ENCODE results near the gene EEF2K.
A peak's percentile ranks its signal among the peaks of the same experiment; 100 is the strongest.

EEF2K gene

DNA sequence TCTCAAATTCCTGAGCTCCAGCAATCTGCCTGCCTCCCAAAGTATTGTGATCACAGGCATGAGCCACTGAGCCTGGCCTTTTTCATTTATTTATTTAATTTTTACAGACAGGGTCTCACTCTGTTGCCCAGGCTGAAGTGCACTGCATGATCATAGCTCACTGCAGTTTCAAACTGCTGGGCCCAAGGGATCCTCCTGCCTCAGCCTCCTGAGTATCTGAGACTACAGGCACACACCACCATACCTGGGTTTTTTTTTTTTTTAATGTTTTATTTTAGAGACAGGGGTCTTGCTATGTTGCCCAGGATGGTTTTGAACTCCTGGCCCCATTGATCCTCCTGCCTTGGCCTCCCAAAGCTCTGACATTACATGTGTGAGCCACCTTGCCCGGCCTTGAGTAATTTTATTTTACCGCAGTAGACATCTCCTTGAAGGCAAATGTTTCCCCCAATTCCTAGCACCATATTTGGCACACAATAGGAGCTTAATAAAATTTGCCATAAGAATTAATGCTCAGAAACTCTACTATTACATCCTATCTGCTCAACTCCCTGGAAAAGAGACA, 1.9 kb upstream of the EEF2K start:
- no peak for DNase-seq (ENCODE audit: low read depth)
- H3K4me3 ChIP-seq (ENCODE audit: low read length), result no peak overlapping the region
- TF ChIP-seq, protein P1, sequence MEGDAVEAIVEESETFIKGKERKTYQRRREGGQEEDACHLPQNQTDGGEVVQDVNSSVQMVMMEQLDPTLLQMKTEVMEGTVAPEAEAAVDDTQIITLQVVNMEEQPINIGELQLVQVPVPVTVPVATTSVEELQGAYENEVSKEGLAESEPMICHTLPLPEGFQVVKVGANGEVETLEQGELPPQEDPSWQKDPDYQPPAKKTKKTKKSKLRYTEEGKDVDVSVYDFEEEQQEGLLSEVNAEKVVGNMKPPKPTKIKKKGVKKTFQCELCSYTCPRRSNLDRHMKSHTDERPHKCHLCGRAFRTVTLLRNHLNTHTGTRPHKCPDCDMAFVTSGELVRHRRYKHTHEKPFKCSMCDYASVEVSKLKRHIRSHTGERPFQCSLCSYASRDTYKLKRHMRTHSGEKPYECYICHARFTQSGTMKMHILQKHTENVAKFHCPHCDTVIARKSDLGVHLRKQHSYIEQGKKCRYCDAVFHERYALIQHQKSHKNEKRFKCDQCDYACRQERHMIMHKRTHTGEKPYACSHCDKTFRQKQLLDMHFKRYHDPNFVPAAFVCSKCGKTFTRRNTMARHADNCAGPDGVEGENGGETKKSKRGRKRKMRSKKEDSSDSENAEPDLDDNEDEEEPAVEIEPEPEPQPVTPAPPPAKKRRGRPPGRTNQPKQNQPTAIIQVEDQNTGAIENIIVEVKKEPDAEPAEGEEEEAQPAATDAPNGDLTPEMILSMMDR (conservative IDR thresholded peaks at IDR 0.05; ENCODE audit: low read depth, low read length), result no peak

DNA sequence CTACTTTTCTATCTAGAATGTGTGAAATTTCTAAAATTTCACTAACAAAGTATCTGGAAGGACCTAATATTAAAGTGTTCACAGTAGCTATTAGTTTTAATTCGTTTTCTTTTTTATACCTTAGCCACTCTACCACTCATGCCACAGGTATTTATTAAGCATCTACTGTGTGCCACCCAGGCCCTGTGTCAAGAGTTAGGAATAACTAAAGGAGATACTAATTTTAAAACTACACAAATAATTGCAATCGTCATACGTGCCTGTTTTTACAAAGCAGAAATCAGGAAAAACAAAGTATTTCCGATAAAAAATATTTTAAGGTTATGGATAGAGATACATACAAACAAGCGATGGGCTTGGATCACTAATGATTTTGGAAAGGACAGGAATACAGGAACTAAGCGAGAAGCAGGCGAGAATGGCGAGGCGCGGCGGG, 483 bp upstream of the EEF2K start:
- TF ChIP-seq, protein P1 (conservative IDR thresholded peaks at IDR 0.05; ENCODE audit: low read depth, low read length), result no peak

DNA sequence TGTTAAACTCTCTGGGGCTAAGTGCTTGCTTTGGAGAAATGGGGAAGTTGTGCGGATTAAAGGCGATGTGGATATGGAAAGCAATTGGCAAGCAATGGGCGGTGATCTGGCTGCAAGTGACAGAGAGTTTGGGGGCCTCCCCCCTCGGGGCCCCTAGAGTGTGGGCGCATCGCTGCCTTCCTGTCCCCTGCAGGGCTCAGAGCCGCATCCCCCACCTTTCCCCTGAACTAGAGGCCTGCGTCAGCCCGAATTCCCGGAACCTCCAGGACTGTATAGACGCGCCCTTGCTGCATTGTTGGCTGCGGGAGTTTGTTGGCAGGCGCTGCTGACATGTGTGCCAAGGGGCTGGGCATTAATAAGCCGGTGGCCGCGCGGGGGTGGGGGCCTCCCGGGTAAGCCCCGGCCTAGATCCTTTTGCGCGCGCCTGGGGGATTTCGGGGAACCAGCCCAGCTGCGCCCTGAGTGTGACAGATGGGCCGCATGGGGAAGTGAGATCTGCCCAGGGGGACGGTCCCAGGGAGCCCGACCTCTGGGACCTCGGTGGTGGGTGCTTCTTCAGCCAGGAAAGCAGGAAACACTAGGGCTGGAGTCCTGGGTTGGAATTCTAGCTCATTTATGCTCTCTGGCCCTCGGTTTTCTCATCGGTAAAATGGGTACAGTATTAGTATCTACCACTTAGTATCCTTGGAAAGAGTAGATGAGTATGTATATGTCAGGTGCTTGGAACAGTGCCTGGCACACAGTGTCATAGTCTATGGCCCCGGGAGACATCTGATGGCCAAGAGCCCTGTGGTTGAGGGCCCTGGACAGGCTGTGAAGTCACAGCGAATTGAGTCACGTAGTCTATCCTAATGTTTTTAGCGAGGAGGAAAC, 1.0 kb downstream of the EEF2K start:
- TF ChIP-seq, protein P1 (conservative IDR thresholded peaks at IDR 0.05; ENCODE audit: low read depth, low read length), result no peak
- peak overlapping the region; percentile 77 for H3K4me3 ChIP-seq (ENCODE audit: low read length)
- DNase-seq (ENCODE audit: low read depth), result no peak

More for the DNA sequence above, 483 bp upstream of the EEF2K start:
- no peak for DNase-seq (ENCODE audit: low read depth)
- H3K4me3 ChIP-seq (ENCODE audit: low read length), result peak overlapping the region; percentile 45

DNA sequence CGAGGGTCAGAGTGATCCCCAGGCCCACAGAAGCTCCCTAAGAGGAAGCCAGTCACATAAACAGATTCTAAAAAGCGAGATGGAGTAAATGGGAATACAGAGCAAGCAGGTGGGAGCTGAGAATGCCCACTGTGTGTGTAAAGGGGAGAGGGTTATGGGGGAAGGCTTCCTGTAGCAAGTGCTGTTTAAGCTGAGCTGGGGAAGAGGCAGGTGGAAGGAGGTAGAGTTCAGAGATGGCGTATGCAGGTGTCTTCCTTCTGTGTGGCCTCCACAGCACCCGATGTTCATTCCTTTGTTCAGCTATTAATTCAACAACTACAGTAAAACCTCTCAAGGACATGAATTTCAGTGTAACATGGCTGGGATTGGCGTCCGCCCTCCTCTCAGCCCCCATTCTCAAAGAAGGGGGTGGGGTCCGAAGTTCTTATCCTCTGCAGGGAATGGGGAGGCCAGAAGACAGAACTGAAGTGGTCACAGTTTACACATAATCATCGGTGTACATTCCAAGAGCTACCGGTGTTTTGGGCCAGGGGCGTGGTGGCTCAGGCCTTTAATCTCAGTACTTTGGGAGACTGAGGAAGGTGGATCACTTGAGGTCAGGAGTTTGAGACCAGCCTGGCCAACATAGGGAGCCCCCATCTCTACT, 1.8 kb downstream of the EEF2K start:
- TF ChIP-seq, protein P1 (conservative IDR thresholded peaks at IDR 0.05; ENCODE audit: low read depth, low read length), result no peak
- peak overlapping the region; percentile 77 for H3K4me3 ChIP-seq (ENCODE audit: low read length)
- no peak for DNase-seq (ENCODE audit: low read depth)

DNA sequence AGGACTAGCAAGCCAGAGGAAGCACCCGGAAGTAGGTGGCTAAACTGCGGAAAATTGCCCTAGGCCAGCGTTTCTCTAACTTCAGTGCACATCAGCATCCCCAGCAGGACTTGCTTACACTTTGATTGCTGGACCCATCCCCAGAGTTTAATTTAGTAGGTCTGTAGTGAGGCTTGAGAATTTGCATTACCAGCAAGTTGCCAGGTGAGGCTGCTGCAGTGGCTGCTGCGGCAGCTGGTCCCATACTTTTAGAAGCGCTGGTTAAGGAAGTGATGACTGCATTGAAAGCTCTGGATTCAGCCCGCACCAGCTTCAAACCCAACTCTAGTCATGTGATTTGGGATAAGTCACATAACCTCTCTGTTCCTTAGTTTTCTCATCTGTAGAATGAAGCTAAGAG, 4.2 kb downstream of the EEF2K start:
- TF ChIP-seq, protein P1 (conservative IDR thresholded peaks at IDR 0.05; ENCODE audit: low read depth, low read length), result no peak
- no peak for DNase-seq (ENCODE audit: low read depth)
- no peak overlapping the region for H3K4me3 ChIP-seq (ENCODE audit: low read length)

DNA sequence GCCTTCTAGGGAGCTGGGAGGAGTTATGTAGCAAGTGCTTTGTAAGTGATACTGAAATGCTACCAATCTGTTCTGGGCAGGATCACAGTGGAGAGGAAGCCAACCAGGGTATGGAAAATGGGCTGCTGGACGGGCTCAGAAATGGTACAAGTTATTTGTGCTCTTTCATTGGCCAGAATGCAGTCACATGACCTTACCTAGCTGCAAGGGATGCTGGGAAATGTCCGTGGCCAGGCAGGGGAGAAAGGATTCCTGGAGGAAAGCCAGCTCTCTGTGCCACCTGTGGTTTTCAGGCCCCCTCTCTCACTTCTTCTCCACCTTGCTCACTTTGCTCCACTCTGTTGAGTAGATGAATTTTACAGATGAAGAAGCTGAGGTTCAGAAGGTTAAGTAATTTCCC, 4.8 kb downstream of the EEF2K start:
- no peak overlapping the region for H3K4me3 ChIP-seq (ENCODE audit: low read length)
- TF ChIP-seq, protein P1 (conservative IDR thresholded peaks at IDR 0.05; ENCODE audit: low read depth, low read length), result no peak
- no peak for DNase-seq (ENCODE audit: low read depth)
